Mucosa of gallbladder (tissue), 1 donor: ENCODE results near the gene GPR17. TPM values are rescaled to one million over a fixed set of nuclear protein-coding genes. Genes with fewer than 3 reads are reported as not detected.

Experiments
- DNase-seq: peaks from one replicate; pipeline ENCODE4 v3.0.0-alpha.2; 2020; ENCODE audit warnings: low spot score
- total RNA-seq: library from RNA; stranded (reverse); gene quantifications from one replicate; pipeline ENCODE4 v1.2.1, GENCODE V29; 2021
- donor health status: DM: no; HTN: no; CAD: no.

GPR17 gene
- total RNA-seq, 1 donor from 2014 or later, result 0.17 TPM

DNA sequence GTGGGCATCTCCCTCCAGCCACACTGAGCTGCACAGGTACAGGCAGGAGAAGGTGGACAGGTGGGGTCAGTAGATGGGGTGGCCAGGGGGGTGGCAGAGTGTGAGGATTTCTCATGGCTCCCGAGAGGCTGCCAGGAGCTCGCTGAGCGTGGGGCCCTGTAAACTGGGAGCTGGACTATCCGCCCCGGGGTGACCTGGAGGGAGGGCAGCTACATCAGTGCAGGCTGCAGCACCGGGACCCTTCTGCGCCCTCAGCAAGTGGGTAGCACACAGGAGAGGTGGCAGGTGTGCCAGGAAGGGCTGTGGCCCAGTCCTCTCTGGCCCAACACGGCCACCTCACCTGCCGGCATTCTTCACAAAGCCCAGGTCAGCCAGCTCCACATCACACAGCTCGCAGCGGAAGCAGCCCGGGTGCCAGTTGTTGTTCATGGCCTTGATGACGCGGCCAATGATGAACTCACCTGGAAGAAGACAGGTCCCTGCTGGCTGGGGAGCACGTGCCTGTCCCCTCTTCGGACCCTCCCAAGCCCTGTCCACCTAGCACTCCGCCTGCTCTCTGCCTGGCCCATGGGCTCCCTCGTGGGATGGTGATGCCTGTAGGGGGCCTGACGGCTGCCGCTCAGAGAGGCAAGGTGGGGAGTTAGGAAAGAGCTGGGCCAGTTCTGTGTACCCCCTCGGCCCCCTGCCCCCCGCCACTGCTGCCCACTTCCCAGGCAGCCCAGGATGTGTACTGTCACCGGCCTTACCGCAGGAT, 8.3 kb downstream of the GPR17 start:
- no peak for DNase-seq

DNA sequence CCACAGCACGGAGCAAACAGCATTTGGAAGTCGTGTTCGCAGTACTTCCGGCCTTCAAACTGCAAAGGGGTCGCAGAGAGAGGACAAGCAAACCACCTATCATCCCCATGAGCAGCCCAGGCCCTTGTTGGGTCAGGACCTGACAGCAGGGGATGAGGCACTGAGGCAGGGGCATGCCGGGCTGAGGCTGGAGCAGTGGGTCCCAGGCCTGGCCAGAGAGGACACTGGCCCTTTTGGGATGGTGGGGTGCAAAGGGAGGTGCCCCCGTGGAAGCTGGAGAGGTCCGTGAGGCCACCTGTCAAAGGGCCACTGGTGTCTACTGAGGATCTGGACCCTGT, 8.9 kb downstream of the GPR17 start:
- DNase-seq, result no peak

DNA sequence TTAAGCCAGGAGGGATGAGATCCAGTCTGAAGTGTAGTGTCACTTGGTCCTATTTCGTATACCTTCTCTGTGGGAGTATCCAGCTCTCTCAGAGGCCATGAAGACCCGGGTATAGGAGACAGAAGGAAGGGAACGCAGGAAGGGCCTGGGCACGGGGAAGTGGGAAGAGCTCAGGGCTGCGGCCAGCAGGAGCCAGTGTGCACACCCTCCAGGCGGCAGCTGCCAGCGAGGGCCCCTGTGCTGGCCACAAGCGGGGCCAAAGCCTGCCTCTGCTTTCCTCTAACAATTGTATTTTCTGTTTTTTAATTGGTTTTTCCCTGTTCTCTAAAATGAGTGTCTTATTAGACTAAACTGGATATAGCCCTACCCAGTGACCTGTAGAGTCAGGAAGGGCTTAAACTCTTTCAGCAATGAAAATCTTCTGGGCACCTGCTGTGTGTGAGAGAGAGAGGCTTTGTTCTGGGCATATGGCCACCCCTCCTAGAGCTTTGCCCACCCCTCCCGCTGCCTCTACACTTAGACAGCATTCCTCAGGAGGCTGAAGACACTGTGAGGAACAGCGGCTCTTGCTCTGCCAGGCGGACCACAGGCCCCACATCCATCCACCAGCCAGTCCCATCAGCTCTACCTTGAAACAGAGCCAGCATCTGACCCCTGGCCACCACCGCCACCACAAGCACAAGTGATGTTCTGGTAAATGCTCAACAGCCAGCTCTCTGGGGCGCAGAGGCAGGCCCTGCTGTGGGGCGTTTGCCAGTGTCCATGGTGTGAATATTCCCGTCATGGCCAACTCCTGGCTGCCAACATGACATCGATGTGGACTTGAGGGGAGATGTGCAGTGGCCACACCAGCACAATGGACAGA, 9.5 kb downstream of the GPR17 start:
- DNase-seq, result no peak

DNA sequence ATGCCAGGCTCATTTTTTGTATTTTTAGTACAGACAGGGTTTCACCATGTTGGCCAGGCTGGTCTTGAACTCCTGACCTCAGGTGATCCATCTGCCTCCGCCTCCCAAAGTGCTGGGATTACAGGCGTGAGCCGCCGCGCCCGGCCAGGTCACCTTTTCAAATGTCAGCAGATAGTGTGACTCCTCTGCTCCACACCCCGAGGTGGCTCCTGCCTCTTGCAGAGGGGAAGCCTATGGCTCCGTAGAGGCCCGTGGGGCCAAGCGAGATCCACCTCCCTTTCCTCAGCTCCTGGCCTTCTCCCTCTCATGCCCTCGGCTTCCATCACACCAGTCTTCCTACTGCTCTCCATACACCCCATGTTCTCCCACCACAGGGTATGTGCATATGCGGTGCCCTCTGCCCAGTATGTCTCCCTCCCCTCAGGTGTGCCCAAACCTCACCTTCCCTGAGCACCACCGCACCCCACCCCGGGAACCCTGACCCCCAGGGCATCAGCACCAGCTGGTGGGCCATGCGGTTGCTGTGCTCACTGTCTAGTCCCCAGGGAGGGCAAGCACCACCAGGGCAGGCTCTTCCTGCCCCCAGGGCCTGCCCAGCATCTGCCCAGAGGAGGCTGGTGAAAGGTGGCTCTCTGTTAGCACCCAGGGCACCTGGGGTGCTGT, 10.7 kb downstream of the GPR17 start:
- DNase-seq, result no peak

DNA sequence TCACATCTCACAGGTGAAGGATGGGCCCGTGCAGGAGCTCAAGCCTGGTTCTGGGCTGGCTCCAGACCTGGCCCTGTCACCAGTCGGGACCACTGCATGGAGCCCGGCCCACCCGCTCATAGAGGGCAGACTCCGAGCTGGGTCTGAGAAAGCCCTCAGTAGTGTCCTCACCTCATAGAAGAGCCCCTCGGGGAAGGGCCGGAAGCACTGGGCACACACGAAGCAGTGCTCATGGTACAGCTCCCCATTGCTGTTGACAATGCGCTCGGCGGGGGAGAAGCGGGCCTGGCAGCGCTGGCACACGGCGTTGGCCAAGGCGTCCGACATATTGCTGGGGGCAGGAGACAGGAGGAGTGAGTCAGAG, 11.3 kb downstream of the GPR17 start:
- DNase-seq, result no peak

DNA sequence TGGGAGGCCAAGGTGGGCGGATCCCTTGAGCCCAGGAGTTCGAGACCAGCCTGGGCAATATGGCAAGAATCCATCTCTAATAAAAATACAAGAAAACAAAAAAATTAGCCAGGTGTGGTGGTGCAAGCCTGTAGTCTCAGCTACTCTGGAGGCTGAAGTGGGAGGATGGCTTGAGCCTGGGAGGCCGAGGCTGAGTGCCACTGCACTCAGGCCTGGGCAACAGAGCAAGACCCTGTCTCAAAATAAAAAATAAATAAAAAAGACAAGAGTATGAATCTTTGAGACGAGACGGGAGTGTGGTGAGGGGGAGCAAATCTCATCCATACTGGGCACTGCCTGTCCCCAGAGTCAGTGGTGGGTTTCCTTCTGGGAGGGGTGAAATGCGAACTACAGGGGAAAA, 12.2 kb downstream of the GPR17 start:
- DNase-seq, result no peak

DNA sequence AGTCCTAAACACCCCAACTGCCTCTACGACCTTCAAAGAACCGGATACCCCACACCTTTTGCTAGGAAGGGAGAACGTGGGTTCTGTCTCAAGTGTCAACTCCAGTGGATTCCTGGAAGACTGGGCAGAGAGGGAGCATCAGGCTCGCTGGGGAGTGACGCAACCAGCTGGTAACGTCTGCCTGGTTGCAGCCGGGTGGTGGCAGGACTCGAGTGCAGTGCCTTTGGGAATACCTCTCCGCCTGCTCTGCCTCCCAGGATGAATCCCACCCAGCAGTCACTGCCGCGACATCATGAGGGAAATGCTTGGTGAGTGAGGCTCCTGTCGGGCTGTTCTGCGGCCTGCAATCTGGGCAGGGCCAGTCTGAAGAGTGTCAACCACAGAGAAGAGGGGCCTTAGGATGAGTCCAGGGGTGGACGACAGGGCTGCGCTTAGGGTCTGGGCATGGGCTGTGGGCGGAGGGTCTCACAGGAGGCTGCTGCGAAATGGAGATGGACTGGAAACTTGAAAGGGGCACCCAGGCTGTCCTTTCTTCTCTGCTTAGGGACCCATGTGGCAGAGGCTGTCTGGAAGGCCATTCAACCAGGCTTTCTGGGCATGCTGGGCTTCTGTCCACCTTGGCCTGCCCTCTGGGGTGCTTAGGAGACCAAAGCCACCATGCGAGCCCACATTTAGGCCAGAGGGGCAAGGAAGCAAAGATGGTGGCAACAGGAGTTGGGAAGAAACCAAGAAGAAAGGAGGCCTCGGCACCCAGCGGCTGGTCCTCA, 12.9 kb downstream of the GPR17 start:
- no peak for DNase-seq

DNA sequence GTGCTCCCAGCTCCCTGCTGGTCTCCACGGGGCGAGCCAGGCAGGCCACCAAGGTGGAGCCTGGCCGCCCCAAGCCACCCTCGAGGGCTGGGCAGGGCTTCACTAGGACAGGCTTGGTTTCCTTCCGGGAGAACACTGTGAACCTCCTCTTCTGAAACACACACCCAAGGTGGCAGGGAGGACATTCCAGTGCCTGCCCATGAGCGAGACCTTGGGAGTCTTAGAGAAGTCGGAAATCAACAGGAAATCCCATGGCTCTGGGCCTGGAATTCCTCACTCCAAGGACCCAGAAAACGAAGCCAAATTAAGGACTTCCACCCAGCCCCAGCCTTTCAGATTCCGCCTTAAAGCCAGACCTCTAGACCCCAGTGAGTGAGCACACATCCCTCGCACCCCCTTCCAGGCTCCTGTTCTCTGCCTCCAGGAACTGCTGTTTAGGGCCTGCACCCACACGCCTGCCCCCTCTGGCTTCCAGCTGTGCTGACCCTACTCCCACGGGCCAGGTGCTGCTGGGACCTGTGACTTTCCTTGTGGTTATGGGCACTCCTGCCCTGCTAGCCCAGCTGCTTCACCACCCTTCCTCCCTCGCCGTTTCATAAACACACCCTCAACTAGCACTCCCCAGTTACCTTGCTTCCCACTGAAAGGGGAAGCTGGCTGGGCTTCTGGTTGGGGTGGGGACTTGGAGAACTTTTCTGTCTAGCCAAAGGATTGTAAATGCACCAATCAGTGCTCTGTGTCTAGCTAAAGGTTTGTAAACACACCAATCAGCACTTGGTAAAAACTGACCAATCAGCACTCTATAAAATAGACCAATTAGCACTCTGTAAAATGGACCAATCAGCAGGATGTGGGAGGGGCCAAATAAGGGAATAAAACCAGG, 13.7 kb downstream of the GPR17 start:
- no peak for DNase-seq

DNA sequence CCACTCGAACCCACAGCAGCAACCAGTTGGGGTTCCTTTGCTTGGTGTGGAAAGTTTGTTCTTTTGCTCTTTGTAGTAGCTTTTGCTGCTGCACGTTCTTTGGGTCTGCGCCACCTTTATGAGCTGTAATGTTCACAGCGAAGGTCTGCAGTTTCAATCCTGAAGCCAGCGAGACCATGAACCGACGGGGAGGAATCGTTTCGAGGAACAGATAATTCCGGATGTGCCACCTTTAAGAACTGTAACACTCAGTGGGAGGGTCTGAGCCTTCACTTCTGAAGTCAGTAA, 14.3 kb downstream of the GPR17 start:
- DNase-seq, result no peak

DNA sequence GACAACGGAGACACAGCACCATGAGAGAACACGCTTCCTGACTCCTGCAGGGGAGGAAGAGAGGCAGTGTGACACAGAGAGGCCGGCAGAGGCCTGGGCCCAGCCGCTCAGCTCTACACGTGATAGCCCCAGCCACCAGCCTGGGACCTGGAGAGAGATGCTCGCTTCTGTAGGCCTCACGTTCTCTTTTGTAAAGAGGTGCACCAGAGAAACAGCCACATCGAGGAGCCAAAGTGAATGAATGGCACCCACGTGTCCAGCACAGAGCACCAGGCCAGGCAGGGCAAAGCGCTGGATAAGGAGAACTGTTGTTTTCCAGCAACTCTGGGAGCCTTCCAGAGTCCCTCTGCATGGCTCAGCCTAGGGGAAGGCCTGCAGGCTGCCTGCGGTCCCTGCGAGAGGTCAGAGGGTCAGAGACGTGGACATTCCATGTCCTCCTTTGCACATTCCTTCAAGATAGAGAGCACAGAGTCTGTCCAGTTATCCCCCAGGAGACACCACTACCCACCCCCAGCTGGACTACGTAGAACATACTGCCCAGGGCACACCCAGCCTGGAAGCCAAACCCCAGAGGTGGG, 15.2 kb downstream of the GPR17 start:
- no peak for DNase-seq

DNA sequence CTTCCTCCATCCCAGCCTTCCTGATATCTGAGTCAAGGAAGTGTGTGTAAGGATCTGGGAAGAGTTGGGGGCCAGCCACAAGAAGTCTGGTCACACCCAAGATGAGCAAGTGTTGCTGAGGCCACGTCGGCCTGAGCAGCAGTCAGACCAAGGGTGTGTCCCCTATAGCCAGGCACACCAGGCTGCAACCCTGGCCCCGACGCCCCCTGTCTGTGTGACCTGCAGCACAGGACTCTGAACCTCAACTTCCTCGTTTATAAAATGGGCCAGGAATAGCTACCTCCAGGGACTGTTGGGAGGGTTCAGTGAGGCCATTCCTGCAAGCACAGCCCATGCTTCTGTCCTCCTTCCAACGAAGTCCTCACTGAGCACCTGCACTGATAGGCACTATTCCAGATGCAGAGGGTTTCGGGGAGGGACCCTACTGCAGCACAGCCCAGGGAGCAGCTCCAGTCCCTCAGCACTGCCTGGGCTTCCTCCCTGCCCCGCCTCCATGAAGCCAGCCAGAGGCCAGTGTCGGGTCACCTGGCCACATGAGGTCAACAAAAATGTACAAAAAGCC, 16.1 kb downstream of the GPR17 start:
- no peak for DNase-seq

DNA sequence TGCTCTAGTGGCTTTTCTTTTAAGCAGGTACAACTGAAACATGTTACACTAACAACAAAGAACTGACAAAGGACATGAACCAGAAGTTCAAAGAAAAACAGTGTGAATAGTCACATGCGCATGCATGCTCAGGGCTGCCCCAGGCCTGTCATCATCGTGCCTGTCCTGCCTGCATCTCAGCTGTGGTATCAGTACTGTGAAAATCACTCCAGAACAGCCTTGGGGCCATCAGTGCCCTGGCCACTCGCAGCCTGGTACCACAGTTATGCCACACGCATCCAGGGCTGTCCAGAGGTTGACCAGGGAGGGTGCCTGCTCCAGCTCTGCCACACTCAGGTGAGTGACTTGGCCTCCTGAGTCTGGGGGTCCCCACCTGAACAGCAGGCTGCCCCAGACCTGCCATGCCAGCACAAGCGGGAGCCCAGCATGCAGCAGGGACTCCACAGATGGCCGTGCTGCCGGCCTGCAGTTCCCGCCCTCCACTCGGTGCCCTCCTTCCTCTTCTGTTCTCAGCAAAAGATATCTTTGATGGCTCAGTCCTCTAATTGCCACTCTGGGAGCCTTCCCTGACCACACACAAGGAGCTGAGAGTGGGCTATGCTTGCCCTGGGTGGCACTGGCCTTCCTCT, 17.1 kb downstream of the GPR17 start:
- DNase-seq, result no peak

DNA sequence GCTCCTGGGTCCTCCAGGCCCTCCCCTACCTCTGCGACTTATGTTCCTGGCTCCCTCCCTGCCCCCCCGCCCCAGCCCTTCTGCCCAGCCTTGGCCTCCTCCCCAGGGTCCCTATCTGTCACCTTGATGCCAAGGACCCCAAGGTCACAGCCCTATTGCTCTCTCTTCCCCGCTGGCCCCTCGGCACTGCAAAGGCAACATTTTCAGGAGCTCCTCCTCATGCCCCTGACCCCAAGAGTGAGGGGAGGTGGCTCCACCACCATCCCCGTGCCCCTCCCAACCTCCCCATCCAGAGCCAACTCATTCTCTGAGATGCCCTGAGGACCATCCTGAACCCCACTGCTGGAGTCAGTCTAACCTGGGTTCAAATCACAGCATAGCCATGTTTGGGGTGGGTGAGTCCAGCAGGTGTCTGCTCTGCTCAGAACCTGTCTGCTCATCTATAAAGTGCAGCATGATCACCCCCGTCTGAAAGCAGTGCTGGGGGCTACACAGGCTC, 17.7 kb downstream of the GPR17 start:
- DNase-seq, result no peak

DNA sequence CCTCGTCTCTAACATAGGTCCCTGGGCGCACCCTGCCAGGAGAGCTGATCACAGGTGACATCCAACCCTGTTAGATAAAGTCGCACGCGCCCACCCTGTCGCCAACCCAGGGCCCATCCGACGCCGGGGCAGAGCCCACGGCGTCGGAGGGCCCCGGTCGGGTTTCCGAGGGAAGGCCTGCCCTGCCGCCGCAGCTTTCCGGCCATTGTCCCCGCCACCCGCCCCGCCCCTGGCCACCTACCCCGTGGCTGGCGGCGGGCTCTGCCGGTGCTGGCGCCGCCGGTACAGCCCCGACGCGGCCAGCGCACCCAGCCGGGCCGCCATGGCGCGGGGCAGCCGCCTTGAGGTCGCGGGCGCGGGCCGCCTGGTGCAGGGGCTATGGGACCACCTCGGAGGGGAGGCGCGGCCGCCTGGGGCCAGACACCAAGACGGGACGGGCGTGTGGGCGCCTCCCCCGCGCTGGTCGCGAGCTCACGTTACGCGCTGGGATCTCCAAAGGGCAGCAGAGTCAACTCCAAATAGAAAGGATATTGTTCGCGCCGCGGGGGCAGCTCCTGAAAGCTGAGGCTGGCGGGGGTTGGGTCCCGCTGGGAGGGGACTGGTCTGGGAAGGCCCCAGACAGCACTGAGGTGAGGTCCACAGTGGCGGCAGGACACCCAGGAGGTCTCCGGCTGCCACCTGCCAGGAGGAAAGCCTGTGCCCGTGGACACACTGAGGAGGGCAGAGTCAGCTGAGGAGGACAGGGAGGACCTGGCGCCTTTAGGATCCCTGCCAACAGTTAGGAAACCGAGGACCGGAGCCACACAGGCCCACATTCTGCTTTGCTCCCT, 18.3 kb downstream of the GPR17 start:
- no peak for DNase-seq

DNA sequence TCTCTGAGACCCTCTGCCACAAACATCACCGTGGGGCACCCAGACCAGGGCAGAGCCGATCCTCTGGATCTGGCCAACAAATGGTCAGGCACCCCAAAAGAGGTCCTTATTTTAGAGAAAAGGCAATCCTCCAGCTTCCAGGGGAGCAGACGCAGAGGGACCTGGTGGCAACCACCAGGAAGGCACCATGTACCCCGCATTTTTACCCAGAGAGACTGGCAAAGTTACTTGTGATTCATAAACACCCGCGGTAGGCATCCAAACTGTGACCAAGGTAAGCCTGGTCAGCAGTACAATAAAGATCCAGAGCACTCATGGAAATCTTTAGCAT, 18.9 kb downstream of the GPR17 start:
- no peak for DNase-seq

DNA sequence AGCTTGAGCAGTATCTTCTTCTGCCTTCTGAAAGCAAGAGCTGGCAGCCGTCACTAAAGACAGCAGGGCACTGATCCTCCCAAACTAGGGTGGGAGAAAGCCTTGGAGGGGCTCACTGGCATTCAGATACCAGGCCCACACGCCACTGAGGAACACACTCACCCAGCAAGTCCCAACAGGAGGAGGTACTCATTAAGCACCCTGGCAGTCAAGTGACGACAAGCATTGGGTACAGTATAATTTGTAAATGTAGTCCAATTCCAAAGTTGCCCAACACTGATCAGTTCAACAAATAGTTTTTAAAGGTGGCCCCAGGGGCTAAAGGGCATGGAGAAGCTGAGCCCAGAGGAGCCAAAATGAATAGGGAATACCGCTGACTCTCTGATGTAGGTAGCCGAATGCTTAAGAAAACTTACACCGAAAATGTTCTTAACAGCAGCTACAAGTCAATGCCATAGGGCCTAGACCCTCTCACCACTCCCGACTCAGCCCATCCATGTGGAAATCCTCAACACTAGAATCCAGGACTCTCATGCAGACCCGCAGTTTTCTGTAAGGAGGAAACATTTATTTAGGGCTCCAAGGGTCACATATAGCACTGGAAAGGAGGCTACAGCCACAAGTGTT, 19.4 kb downstream of the GPR17 start:
- no peak for DNase-seq

DNA sequence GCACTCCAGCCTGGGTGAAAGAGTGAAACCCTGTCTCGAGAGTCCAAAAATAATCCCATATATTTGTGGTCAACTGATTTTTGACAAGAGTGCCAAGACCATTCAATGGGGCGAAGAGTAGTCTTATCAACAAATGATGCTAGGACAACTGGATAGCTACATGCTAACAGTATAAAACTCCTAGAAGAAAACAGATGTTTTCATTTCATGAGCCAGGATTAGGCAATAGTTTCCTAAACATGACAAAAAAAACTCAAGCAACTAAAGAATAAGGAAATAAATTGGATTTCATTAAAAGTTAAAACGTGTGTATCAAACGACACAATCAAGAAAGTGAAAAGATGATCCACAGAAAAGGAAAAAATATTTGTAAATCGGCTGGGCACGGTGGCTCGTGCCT, 23.1 kb downstream of the GPR17 start:
- no peak for DNase-seq

DNA sequence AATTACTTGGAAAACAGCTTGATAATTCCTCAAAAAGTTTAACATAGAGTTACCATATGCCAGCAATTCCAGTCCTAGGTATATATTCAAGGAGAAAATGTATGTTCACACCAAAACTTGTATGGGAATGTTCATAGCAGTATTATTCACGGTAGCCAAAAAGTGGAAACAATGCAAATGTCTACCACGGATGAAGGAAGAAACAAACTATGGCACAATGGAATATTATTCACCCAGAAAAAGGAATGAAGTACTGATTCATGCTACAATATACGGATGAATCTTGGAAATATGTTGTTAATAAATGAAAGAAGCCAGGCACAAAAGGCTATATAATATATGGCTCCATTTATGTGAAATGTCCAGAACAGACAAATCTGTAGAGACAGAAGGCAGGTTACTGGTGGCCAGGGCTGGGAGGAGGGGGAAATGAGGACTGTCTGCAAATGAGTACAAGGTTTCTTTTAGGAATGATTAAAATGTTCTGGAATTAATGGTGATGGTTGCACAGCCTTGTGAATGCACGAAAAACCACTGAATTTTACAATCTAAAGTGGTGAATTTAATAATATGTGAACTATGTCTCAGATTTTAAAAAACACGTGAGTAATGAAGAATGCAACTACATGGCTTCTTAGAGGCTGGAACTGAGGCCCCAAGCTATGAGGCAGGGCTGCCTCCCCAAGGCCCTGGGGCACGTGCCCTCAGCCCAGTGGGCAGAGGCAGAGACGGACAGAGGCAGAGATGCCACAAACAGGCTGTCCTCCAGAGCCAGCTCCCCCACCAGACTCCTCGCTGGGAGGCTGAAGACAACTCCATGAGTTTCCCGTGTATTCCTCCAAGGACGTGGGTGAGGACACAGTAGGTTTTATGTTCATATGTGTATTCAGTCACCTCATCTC, 24.4 kb downstream of the GPR17 start:
- peak; percentile 7 for DNase-seq
